ENCODE results near the gene EPB42. TPM values are rescaled to one million over a fixed set of nuclear protein-coding genes. Genes with fewer than 3 reads are reported as not detected.
"Not testable (repeated sequence)": the region's sequence is repeated elsewhere in the genome, so short reads cannot be mapped to it uniquely, and the experiment has no call there.

Gene EPB42
- total and polyA plus RNA-seq, 9 donors, result 0.43 to 2.5 (median 0.66) TPM; not detected in 6

- DNase-seq, result no peak
These were observed 5.9 kb upstream of the EPB42 start for GRCh38 chr15:43226436-43227305.

GRCh38 chr15:43225950-43226255 is 5.1 kb upstream of the EPB42 start:
- intact Hi-C loops (cut with DNase I); H3K4me3 ChIP-seq; DNase-seq; H3K4me1 ChIP-seq (ENCODE audit: insufficient read depth); H3K27ac ChIP-seq; H3K27me3 ChIP-seq; H3K9me3 ChIP-seq; H3K36me3 ChIP-seq: not testable (repeated sequence)
- 91 to 94% (median 94%) methylated on average over 12 of the region's 12 CpGs for WGBS, 3 donors

More at GRCh38 chr15:43226436-43227305, 5.9 kb upstream of the EPB42 start:
- intact Hi-C loops (cut with DNase I), result no loop called here
- 95 to 96% (median 96%) methylated on average over 53 to 57 of the region's 57 CpGs for WGBS, 3 donors
- Histone ChIP-seq H3K36me3 (no peaks in the 10 kb centered on the region), H3K27me3 (no peaks in the 10 kb centered on the region), H3K4me3 (no peak overlapping the region), H3K27ac (no peak overlapping the region), H3K4me1 (ENCODE audit: insufficient read depth) (no peaks in the 10 kb centered on the region), H3K9me3 (no peaks in the 10 kb centered on the region)
- TF ChIP-seq EP300 (IDR thresholded peaks at IDR 0.05) (no peak), POLR2A (IDR thresholded peaks at IDR 0.05) (no peak)
- TF ChIP-seq, protein P1, sequence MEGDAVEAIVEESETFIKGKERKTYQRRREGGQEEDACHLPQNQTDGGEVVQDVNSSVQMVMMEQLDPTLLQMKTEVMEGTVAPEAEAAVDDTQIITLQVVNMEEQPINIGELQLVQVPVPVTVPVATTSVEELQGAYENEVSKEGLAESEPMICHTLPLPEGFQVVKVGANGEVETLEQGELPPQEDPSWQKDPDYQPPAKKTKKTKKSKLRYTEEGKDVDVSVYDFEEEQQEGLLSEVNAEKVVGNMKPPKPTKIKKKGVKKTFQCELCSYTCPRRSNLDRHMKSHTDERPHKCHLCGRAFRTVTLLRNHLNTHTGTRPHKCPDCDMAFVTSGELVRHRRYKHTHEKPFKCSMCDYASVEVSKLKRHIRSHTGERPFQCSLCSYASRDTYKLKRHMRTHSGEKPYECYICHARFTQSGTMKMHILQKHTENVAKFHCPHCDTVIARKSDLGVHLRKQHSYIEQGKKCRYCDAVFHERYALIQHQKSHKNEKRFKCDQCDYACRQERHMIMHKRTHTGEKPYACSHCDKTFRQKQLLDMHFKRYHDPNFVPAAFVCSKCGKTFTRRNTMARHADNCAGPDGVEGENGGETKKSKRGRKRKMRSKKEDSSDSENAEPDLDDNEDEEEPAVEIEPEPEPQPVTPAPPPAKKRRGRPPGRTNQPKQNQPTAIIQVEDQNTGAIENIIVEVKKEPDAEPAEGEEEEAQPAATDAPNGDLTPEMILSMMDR (IDR thresholded peaks at IDR 0.05), result no peak

- H3K4me1 ChIP-seq (ENCODE audit: insufficient read depth), result no peaks in the 10 kb centered on the region
- no peak for TF ChIP-seq POLR2A (IDR thresholded peaks at IDR 0.05)
- TF ChIP-seq, protein P1 (IDR thresholded peaks at IDR 0.05), result peak in 2 of 3 donors; percentile 13 to 30
- no peak for TF ChIP-seq EP300 (IDR thresholded peaks at IDR 0.05)
- no peaks in the 10 kb centered on the region for H3K27me3 ChIP-seq
- no peaks in the 10 kb centered on the region for H3K36me3 ChIP-seq
- H3K9me3 ChIP-seq, result no peaks in the 10 kb centered on the region
- intact Hi-C loops (cut with DNase I), result no loop called here
- WGBS, 3 donors, result 46 to 50% (median 48%) methylated on average over 16 of the region's 16 CpGs
- H3K27ac ChIP-seq, result no peak overlapping the region
- DNase-seq, result no peak
- H3K4me3 ChIP-seq, result no peak overlapping the region
These were observed 4.6 kb upstream of the EPB42 start for GRCh38 chr15:43225201-43225949.

GRCh38 chr15:43221422-43221821 is 604 bp upstream of the EPB42 start:
- Histone ChIP-seq H3K27ac (no peak overlapping the region), H3K27me3 (no peaks in the 10 kb centered on the region), H3K36me3 (no peaks in the 10 kb centered on the region), H3K4me1 (ENCODE audit: insufficient read depth) (no peaks in the 10 kb centered on the region), H3K9me3 (no peaks in the 10 kb centered on the region), H3K4me3 (no peak overlapping the region)
- 78 to 80% (median 79%) methylated on average over 1 of the region's 1 CpG for WGBS, 3 donors
- TF ChIP-seq POLR2A (IDR thresholded peaks at IDR 0.05) (no peak), EP300 (IDR thresholded peaks at IDR 0.05) (no peak)
- TF ChIP-seq, protein P1 (IDR thresholded peaks at IDR 0.05), result no peak
- no peak for DNase-seq
- intact Hi-C loops (cut with DNase I), result no loop called here
